Astrocyte (in vitro differentiated cells and primary cell): ENCODE results near the gene SGSM2. TPM values are rescaled to one million over a fixed set of nuclear protein-coding genes. Genes with fewer than 3 reads are reported as not detected.

Experiments used
- DNase-seq: peaks from one replicate; pipeline ENCODE4 v3.0.0-alpha.2; 2010; ENCODE audit warnings: low read depth
- FAIRE-seq: peaks from 2 replicates; lab custom pipeline; 2011; peaks lifted over from hg19 to GRCh38; lab: Jason Lieb, UNC
- H2AFZ ChIP-seq: 2 replicates; pipeline ENCODE4 v1.6.0; 2012; ENCODE audit warnings: low read depth, low read length, inconsistent platforms
- H3K27ac ChIP-seq: 2 replicates; pipeline ENCODE4 v1.5.1; 2011; ENCODE audit warnings: low read depth, low read length, inconsistent platforms
- H3K27me3 ChIP-seq: 2 replicates; pipeline ENCODE4 v1.6.0; 2011; ENCODE audit warnings: low read length, inconsistent platforms; ENCODE audit not compliant: insufficient read depth
- H3K36me3 ChIP-seq: 2 replicates; pipeline ENCODE4 v1.5.1; 2011; ENCODE audit warnings: low read length, inconsistent platforms; ENCODE audit not compliant: insufficient read depth
- H3K4me1 ChIP-seq: 2 replicates; pipeline ENCODE4 v1.5.1; 2011; ENCODE audit warnings: low read length, inconsistent platforms; ENCODE audit not compliant: insufficient read depth
- H3K4me2 ChIP-seq: 2 replicates; pipeline ENCODE4 v1.6.0; 2012; ENCODE audit warnings: low read length, inconsistent platforms
- H3K4me3 ChIP-seq: 2 replicates; pipeline ENCODE4 v1.5.1; 2011; ENCODE audit warnings: low read depth, mild to moderate bottlenecking, low read length, inconsistent platforms; ENCODE audit not compliant: insufficient read depth
- H3K79me2 ChIP-seq: 2 replicates; pipeline ENCODE4 v1.6.0; 2012; ENCODE audit warnings: mild to moderate bottlenecking, low read length, inconsistent platforms; ENCODE audit not compliant: insufficient read depth
- H3K9ac ChIP-seq: 2 replicates; pipeline ENCODE4 v1.6.0; 2012; ENCODE audit warnings: mild to moderate bottlenecking, low read length, inconsistent platforms
- H3K9me3 ChIP-seq: 2 replicates; pipeline ENCODE4 v1.5.1; 2012; ENCODE audit warnings: low read depth, mild to moderate bottlenecking, low read length, inconsistent platforms; ENCODE audit not compliant: insufficient read depth
- H4K20me1 ChIP-seq: 2 replicates; pipeline ENCODE4 v1.6.0; 2012; ENCODE audit warnings: low read length, inconsistent platforms; ENCODE audit not compliant: insufficient read depth
- H3K27ac Mint-ChIP-seq: one replicate; pipeline ENCODE4 v1.8.0; 2021; ENCODE audit warnings: mild to moderate bottlenecking, mixed read lengths; ENCODE audit not compliant: unreplicated experiment
- H3K27me3 Mint-ChIP-seq: one replicate; pipeline ENCODE4 v1.8.0; 2021; ENCODE audit warnings: low read depth, mixed read lengths; ENCODE audit not compliant: unreplicated experiment
- H3K36me3 Mint-ChIP-seq: one replicate; pipeline ENCODE4 v1.8.0; 2021; ENCODE audit warnings: low read depth, mixed read lengths; ENCODE audit not compliant: unreplicated experiment
- H3K4me1 Mint-ChIP-seq: one replicate; pipeline ENCODE4 v1.8.0; 2021; ENCODE audit warnings: low read depth, mixed read lengths; ENCODE audit not compliant: unreplicated experiment
- H3K4me3 Mint-ChIP-seq: one replicate; pipeline ENCODE4 v1.8.0; 2021; ENCODE audit warnings: mild to moderate bottlenecking, moderate library complexity, mixed read lengths; ENCODE audit not compliant: unreplicated experiment
- H3K9me3 Mint-ChIP-seq: one replicate; pipeline ENCODE4 v1.8.0; 2021; ENCODE audit warnings: mild to moderate bottlenecking, mixed read lengths; ENCODE audit not compliant: unreplicated experiment
- CTCF ChIP-seq: IDR thresholded peaks from 2 replicates; pipeline ENCODE4 v1.5.1; 2011; ENCODE audit warnings: low read depth, mild to moderate bottlenecking, inconsistent platforms, low read length, moderate library complexity; ENCODE audit not compliant: insufficient read depth
- EZH2 ChIP-seq: IDR thresholded peaks from 2 replicates; pipeline ENCODE4 v1.6.1; 2012; ENCODE audit warnings: mild to moderate bottlenecking, low read length, inconsistent platforms; ENCODE audit not compliant: insufficient read depth
- total RNA-seq: library from RNA; stranded (reverse); gene quantifications from 2 replicates; pipeline ENCODE4 v1.2.1, GENCODE V29; 2021

The SGSM2 gene
- total RNA-seq, 1 donor from 2014 or later, result 62.1 TPM

GRCh38 chr17:2378905-2379304 is 41.6 kb downstream of the SGSM2 start:
- Mint-ChIP-seq H3K4me3 (no peak overlapping the region), H3K27ac (no peak overlapping the region), H3K9me3 (no peaks in the 10 kb centered on the region), H3K36me3 (peaks cover 9% of the 10 kb centered on the region), H3K4me1 (peaks cover 16% of the 10 kb centered on the region), H3K27me3 (no peaks in the 10 kb centered on the region)
- Histone ChIP-seq H3K9me3 (no peaks in the 10 kb centered on the region), H4K20me1 (peaks cover 6% of the 10 kb centered on the region), H2AFZ (no peak overlapping the region), H3K4me2 (no peak overlapping the region), H3K79me2 (no peaks in the 10 kb centered on the region), H3K27me3 (no peaks in the 10 kb centered on the region), H3K4me1 (peaks cover 10% of the 10 kb centered on the region), H3K9ac (no peak overlapping the region), H3K4me3 (no peak overlapping the region), H3K36me3 (peaks cover 8% of the 10 kb centered on the region), H3K27ac (no peak overlapping the region)
- FAIRE-seq (no peak), DNase-seq (no peak)
- TF ChIP-seq CTCF (no peak), EZH2 (no peak)

GRCh38 chr17:2379489-2380225 is 42.4 kb downstream of the SGSM2 start:
- no peak overlapping the region for H2AFZ ChIP-seq
- H3K9me3 ChIP-seq, result no peaks in the 10 kb centered on the region
- Mint-ChIP-seq H3K36me3 (peaks cover 9% of the 10 kb centered on the region), H3K9me3 (no peaks in the 10 kb centered on the region), H3K27me3 (no peaks in the 10 kb centered on the region), H3K4me1 (peaks cover 16% of the 10 kb centered on the region), H3K4me3 (no peak overlapping the region), H3K27ac (no peak overlapping the region)
- H3K4me1 ChIP-seq, result peaks cover 10% of the 10 kb centered on the region
- H3K4me3 ChIP-seq, result no peak overlapping the region
- FAIRE-seq (no peak), DNase-seq (no peak)
- no peak overlapping the region for H3K27ac ChIP-seq
- no peak overlapping the region for H3K4me2 ChIP-seq
- peaks cover 6% of the 10 kb centered on the region for H4K20me1 ChIP-seq
- H3K9ac ChIP-seq, result no peak overlapping the region
- no peak for TF ChIP-seq CTCF
- TF ChIP-seq EZH2, result no peak
- H3K27me3 ChIP-seq, result no peaks in the 10 kb centered on the region
- no peaks in the 10 kb centered on the region for H3K79me2 ChIP-seq
- H3K36me3 ChIP-seq, result peaks cover 7% of the 10 kb centered on the region

GRCh38 chr17:2380226-2380922 is 43.1 kb downstream of the SGSM2 start:
- peaks cover 6% of the 10 kb centered on the region for H4K20me1 ChIP-seq
- H3K9me3 Mint-ChIP-seq, result no peaks in the 10 kb centered on the region
- H3K4me3 ChIP-seq, result no peak overlapping the region
- H3K9ac ChIP-seq, result no peak overlapping the region
- H3K4me1 Mint-ChIP-seq, result peaks cover 14% of the 10 kb centered on the region
- no peak overlapping the region for H3K4me3 Mint-ChIP-seq
- peak overlapping the region; percentile 69 for H3K27ac Mint-ChIP-seq
- H3K79me2 ChIP-seq, result no peaks in the 10 kb centered on the region
- no peak for FAIRE-seq
- H3K27ac ChIP-seq, result no peak overlapping the region
- no peak overlapping the region for H3K4me2 ChIP-seq
- H3K36me3 Mint-ChIP-seq, result peaks cover 9% of the 10 kb centered on the region
- peaks cover 10% of the 10 kb centered on the region for H3K4me1 ChIP-seq
- no peaks in the 10 kb centered on the region for H3K9me3 ChIP-seq
- no peaks in the 10 kb centered on the region for H3K27me3 Mint-ChIP-seq
- H2AFZ ChIP-seq, result no peak overlapping the region
- no peak for DNase-seq
- TF ChIP-seq EZH2 (no peak), CTCF (no peak)
- H3K27me3 ChIP-seq, result no peaks in the 10 kb centered on the region
- H3K36me3 ChIP-seq, result peaks cover 7% of the 10 kb centered on the region
